ENCODE data around the gene CEP112.

Gene CEP112

GRCh38 chr17:65941356-65941899 lies 250.5 kb downstream of the CEP112 start:
- no peak for DNase-seq
- Histone ChIP-seq H4K20me1 (ENCODE audit: insufficient read depth, low read length) (no peaks in the 10 kb centered on the region), H3F3A (ENCODE audit: insufficient read depth, low read length) (no peaks in the 10 kb centered on the region), H3K9me3 (replicated peaks; ENCODE audit: insufficient read depth, low read length) (no peaks in the 10 kb centered on the region), H3K4me1 (ENCODE audit: low read length) (no peaks in the 10 kb centered on the region), H3K9ac (ENCODE audit: low read length) (no peak overlapping the region), H3K27me3 (replicated peaks; ENCODE audit: insufficient read depth, low read length) (no peaks in the 10 kb centered on the region), H2AFZ (ENCODE audit: low read length) (no peak overlapping the region), H3K36me3 (replicated peaks; ENCODE audit: insufficient read depth, low read length) (no peaks in the 10 kb centered on the region), H3K4me2 (ENCODE audit: low read depth, low read length) (no peak overlapping the region), H3K79me2 (ENCODE audit: low read length) (no peaks in the 10 kb centered on the region), H3K27ac (ENCODE audit: low read length) (no peak overlapping the region), H3K4me3 (ENCODE audit: low read length) (no peak overlapping the region), H3K9me2 (replicated peaks; ENCODE audit: insufficient read depth, low read length) (no peaks in the 10 kb centered on the region)
- TF ChIP-seq EZH2phosphoT487 (IDR thresholded peaks at IDR 0.05; ENCODE audit: low read length) (no peak), CTCF (IDR thresholded peaks at IDR 0.05; ENCODE audit: low read length) (no peak; the same call in 1 of the 2 replicates), EZH2 (optimal IDR thresholded peaks at IDR 0.05; ENCODE audit: low read depth, low read length) (no peak)

GRCh38 chr17:65936013-65936412 lies 255.9 kb downstream of the CEP112 start:
- no peaks in the 10 kb centered on the region for H3K9me3 ChIP-seq (replicated peaks; ENCODE audit: insufficient read depth, low read length)
- no peak overlapping the region for H3K27ac ChIP-seq (ENCODE audit: low read length)
- H4K20me1 ChIP-seq (ENCODE audit: insufficient read depth, low read length), result no peaks in the 10 kb centered on the region
- H3K4me2 ChIP-seq (ENCODE audit: low read depth, low read length), result no peak overlapping the region
- no peaks in the 10 kb centered on the region for H3K4me1 ChIP-seq (ENCODE audit: low read length)
- DNase-seq, result no peak
- no peaks in the 10 kb centered on the region for H3K9me2 ChIP-seq (replicated peaks; ENCODE audit: insufficient read depth, low read length)
- no peak overlapping the region for H3K4me3 ChIP-seq (ENCODE audit: low read length)
- no peaks in the 10 kb centered on the region for H3F3A ChIP-seq (ENCODE audit: insufficient read depth, low read length)
- H3K27me3 ChIP-seq (replicated peaks; ENCODE audit: insufficient read depth, low read length), result no peaks in the 10 kb centered on the region
- no peak overlapping the region for H3K9ac ChIP-seq (ENCODE audit: low read length)
- no peaks in the 10 kb centered on the region for H3K36me3 ChIP-seq (replicated peaks; ENCODE audit: insufficient read depth, low read length)
- H3K79me2 ChIP-seq (ENCODE audit: low read length), result no peaks in the 10 kb centered on the region
- TF ChIP-seq EZH2 (optimal IDR thresholded peaks at IDR 0.05; ENCODE audit: low read depth, low read length) (no peak), EZH2phosphoT487 (IDR thresholded peaks at IDR 0.05; ENCODE audit: low read length) (no peak), CTCF (IDR thresholded peaks at IDR 0.05; ENCODE audit: low read length) (no peak)
- no peak overlapping the region for H2AFZ ChIP-seq (ENCODE audit: low read length)

GRCh38 chr17:65933290-65933689 lies 258.6 kb downstream of the CEP112 start:
- Histone ChIP-seq H3K27me3 (replicated peaks; ENCODE audit: insufficient read depth, low read length) (no peaks in the 10 kb centered on the region), H3K4me2 (ENCODE audit: low read depth, low read length) (no peak overlapping the region), H3K36me3 (replicated peaks; ENCODE audit: insufficient read depth, low read length) (no peaks in the 10 kb centered on the region), H2AFZ (ENCODE audit: low read length) (no peak overlapping the region), H3K27ac (ENCODE audit: low read length) (no peak overlapping the region), H3K9me2 (replicated peaks; ENCODE audit: insufficient read depth, low read length) (no peaks in the 10 kb centered on the region), H3K4me3 (ENCODE audit: low read length) (no peak overlapping the region), H3K9me3 (replicated peaks; ENCODE audit: insufficient read depth, low read length) (no peaks in the 10 kb centered on the region), H3K79me2 (ENCODE audit: low read length) (no peaks in the 10 kb centered on the region), H3F3A (ENCODE audit: insufficient read depth, low read length) (no peaks in the 10 kb centered on the region), H4K20me1 (ENCODE audit: insufficient read depth, low read length) (no peaks in the 10 kb centered on the region), H3K4me1 (ENCODE audit: low read length) (no peaks in the 10 kb centered on the region), H3K9ac (ENCODE audit: low read length) (no peak overlapping the region)
- TF ChIP-seq CTCF (IDR thresholded peaks at IDR 0.05; ENCODE audit: low read length) (no peak), EZH2 (optimal IDR thresholded peaks at IDR 0.05; ENCODE audit: low read depth, low read length) (no peak), EZH2phosphoT487 (IDR thresholded peaks at IDR 0.05; ENCODE audit: low read length) (no peak)
- no peak for DNase-seq

All from MM.1S (cell line).